AML-193 (cell line): ENCODE data around the gene VPS16.
"Not testable (repeated sequence)": the region's sequence is repeated elsewhere in the genome, so short reads cannot be mapped to it uniquely, and the experiment has no call there.

Experiments
- DNase-seq, 2 experiments: peaks; one replicate each; lab custom pipeline; 2025; lab: John Stamatoyannopoulos, UW

VPS16 gene

GRCh38 chr20:2807019-2807418 lies 33.5 kb upstream of the VPS16 start:
- DNase-seq = no peak

DNA sequence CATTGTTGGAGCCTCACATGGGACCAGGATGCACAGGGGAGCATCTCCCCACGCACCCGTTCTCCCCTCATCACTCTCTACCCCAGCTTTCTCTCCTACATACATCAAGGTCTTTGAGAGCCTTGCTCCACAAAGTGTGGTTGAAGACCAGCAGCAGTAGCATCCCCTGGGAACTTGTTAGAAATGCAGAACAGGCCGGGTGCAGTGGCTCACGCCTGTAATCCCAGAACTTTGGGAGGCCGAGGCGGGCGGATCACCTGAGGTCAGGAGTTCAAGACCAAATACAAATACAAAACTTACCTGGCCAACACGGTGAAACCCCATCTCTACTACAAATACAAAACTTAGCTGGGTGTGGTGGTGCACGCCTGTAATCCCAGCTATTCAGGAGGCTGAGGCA lies 32.6 kb upstream of the VPS16 start:
- DNase-seq = not testable (repeated sequence)

DNA sequence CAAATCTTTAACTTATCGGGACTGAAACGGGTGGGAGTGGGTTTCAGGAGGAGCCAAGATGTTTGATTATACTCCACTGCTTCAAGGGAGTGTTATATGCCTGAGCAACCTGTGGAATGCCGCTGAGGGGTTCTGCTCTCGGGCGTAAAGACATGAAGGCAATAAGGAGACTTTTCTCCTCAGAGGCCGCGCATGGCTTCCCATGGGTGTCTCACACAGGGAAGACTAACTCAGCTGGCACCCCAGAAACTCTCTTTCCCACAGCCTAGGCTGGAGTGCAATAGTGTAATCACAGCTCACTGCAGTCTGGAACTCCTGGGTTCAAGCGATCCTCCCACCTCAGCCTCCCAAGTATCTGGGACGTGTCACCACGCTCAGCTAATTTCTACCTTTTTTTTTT lies 30.9 kb upstream of the VPS16 start:
- no peak for DNase-seq

DNA sequence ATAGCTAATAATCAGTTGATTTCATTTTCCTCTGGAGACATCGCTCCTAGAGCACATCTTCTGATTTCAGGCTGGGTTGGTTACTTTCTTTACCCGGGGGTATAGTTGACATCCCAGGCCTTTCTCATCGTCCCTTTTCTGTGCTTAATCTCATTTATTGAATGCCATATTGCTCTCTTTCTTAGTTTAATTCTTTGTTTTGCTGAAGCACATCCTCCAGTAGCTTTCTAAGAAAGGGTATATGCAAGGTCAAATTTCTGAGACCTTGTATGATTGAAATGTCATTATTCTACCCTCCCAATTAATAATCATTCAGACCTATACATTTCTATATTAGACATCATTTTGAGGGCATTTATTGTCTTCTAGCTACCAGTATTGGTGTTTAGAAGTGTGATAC lies 28.4 kb upstream of the VPS16 start:
- no peak for DNase-seq

GRCh38 chr20:2814076-2814475 lies 26.5 kb upstream of the VPS16 start:
- DNase-seq = no peak

GRCh38 chr20:2814587-2815051 lies 25.9 kb upstream of the VPS16 start, which contains the start of gene C20orf141:
Gene C20orf141, plus strand, starts transcription at chr20:2814987. Its CDS starts 198 bp downstream, at chr20:2815185.
- DNase-seq = peak; percentile 8 to 38

- no peak for DNase-seq
Observed at GRCh38 chr20:2815242-2815900, 25.2 kb upstream of the VPS16 start.

DNA sequence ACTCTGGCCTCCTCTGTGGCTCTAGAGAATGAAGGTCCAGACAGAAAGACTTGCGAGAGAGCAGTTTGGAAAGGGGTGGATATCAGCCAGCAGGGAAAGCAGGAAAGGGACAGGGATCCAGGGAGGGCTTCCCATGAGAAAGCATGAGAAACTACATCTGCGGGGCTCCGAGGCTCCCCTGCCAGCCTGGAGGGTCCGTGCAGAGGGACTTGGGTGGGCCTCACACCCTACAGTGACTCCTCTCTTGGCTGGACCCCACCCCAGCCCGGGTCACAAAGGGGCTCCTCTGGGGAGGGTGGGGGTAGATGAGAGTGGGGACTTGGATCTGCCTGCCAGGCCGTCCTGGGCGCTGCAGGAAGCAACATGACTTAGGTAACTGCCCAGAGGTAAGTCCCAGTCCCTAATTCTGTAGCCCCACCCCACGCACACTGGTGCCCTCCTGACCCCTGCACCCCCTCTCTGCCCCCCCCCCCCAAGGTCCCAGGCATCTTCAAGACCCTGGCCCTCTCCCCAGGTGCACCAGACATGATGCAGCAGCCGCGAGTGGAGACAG lies 24.4 kb upstream of the VPS16 start, which contains the start of gene TMEM239:
TMEM239 (plus strand) TSS at position 335 of the 553 bp plus-strand sequence; CDS start at position 526, 191 bp downstream.
- DNase-seq = no peak

- DNase-seq = no peak
Observed at GRCh38 chr20:2816583-2817340, 23.8 kb upstream of the VPS16 start.

DNA sequence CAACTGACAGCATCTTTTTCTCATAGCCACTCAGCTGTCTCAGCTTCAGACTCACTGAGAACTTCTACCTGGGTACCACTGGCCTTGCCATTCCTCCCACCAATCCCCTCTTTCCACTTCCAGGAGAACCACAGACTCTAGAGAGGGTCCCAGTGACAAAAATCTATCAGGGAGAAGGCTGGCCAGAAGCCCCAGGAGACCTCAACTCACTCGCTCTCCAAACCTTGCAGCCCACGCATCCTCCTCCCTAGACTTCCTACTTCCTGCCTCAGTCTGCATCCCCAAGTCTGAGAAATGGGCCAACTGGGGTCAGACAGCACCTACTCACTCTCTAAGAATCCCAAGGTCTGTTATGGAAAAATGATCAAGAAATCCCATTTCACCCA lies 23.2 kb upstream of the VPS16 start:
- DNase-seq = no peak

- DNase-seq = no peak
Observed at GRCh38 chr20:2817891-2818595, 22.5 kb upstream of the VPS16 start.

DNA sequence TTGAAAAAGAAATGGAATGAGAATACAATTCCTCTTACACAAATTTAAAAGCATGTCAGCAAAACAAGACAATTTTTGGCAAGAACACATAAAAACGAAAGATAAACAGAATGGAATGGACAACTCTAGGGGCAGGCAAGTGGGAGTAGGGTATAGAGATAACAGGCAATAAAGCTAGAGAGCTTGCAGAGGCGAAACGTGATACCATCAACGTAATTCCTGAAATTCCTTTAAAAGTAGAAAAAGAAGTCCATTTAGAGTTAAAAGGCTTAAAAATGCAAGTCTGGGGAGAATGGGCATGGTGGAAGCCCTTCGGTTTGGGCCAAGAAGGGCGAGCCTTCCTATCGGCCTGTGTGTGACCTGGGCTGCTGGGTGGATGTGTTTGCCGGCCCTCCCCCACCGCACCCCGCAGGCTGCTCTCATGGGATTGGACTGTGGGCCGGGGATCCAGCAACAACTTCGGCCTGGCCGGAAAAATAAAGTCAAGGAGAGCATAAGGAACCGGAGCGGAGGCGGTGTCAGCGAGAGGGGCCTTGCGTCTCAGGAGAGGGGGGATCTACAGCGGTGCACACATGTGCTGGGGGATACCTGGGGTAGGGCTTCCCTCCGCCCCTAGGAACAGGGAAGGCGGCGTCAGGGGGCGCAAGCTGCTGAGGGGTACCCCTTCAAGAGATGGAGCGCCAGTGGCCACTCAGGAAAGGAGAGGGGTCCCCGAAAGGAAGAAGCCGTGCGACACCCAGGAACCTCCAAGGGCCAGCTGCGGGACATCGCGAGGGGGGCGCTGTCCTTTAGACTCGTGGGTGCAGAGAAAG lies 20.3 kb upstream of the VPS16 start:
- DNase-seq = no peak

DNA sequence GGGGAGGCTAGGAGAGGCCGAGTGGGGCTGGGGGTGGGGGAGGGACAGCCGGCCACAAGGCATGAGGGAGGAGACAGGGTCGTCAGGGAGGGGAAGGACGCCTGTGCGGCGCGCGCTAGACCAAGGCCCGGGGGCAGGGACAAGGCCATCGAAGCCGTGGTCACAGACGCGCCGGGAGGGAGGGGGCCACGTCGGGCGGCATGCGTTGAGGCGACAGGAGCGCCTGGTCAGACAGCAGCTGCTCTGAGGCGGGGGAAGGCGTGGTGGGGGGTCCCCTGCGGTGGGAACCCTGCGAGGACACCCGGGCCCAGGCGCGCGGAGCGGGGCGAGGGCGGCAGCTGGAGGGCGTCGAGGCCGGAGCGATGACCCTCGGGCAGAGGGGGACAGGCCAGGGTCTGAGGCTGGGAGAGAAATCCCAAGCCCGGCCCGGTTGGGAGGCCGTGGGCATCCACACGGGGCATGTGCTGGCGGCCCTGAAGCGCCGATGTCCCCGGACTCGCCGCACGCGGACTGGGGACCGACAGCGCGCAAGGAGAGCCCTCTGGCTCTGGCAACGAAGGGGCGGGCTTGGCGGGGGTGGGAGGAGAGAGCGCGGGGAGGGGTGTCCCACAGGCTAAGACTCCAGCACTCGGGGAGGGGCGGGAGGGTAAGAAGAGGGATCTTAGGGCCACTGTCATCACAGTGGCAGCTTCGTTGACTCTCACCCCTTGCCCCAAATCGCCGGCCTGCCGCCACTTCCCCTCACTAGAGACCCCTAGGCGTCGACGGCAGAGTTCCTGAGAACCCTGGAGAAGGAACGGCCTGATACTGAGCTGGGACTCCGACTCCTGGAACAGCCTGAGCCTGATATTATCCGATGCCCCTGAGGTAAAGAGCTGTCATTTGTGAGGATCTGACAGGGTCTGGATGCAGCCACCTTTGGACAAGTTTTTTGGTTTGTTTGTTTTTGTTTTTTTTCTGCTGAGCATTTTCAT lies 19.4 kb upstream of the VPS16 start:
- no peak for DNase-seq

DNA sequence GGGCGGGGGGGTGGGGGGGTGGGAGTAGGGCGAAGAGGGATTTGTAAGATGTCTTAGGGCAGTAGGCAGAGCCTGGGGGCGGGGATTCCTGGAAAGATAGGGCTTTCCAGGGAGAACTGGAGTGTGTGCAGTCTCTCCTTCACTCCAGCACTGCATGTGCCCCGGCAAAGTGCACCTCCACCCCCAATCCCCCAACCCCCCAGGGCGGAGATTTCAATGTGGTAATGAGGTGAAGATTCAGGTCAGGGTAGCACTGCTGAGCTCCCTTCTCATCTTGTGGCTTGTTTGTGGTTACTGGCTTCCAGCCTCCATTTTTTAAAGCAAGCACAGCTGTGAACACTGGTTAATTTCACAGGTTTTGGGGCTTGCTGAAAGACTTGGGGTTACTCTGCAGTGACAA lies 18.5 kb upstream of the VPS16 start:
- no peak for DNase-seq

DNA sequence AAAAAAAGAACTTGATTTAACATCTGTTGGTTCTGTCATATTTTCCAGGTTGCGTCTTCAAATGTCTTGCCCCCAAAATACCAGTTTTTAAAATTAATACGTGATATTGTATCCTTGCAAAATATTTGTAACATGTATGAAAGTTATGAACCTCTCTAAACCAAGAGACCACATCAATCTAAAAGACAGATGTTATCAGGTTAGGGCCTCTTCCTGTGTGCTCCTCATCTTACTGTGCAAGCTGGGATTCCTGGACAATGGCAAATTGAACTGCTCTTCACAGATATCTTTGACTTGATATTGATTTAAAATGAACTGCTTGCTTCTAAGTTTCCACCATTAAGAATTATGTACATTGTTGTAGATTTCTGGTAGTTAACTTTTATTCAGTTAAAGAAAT lies 14.8 kb upstream of the VPS16 start:
- no peak for DNase-seq

DNA sequence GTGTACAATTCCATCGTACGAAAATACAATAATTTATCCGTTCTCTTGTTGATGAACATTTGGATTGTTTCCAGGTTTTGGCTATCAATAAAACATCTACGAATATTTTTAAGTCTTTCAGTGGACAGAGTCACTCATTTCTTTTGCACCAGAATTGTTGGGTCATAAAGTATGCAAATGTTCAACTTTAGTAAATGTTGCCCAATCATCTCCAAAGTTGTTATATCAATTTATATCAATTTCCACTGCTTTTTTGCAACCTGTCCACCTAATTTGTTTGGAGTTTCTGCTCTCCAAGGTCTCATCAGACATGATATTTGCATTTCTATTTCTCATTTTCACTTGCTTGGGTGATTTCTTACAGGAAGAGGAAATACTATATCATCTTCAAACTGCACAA lies 13.9 kb upstream of the VPS16 start:
- DNase-seq = no peak

DNA sequence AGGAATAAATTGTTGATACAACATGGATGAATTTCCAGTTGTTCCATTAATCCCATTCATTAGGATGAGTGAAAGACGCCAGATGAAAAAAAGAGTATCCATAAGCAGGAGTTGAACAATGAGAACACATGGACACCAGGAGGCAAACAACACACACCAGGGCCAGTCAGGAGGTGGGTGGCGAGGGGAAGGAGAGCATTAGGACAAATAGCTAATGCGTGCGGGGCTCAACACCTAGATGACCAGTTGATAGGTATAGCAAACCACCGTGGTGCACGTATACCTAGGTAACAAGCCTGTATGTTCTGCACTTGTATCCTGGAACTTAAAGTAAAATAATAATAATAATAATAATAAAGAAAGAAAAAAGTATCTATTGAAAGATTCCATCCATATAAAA lies 11.2 kb upstream of the VPS16 start:
- no peak for DNase-seq

DNA sequence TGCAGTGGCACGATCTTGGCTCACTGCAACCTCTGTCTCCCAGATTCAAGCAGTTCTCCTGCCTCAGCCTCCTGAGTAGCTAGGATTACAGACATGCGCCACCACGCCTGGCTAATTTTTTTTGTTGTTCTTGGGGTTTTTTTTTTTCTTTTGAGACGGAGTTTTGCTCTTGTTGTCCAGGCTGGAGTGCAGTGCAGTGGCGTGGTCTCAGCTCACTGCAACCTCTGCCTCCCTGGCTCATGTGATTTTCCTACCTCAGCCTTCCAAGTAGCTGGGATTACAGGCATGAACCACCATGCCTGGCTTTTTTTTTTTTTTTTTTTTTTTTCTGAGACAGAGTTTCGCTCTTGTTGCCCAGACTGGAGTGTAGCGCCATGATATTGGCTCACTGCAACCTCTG lies 9.3 kb upstream of the VPS16 start:
- DNase-seq = not testable (repeated sequence)

DNA sequence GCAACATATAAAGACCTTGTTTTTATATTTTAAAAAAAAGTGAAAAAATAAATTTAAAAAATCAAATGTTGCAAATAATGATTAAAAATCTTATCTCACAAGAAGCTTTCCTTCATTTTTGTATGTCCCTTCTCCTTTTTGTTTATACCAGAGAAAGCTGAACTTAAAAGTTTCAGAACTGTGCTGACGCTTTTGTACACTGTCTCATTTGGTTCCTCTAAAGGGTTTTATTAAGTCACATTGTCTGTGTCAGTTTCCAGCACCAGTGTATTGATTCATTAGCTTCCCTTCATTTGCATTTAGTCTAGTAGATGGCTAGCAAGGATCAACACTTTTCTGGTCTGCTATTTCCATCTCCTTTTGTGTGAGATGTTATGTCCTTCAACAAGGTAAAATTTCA lies 6.8 kb upstream of the VPS16 start:
- no peak for DNase-seq

- DNase-seq = no peak
Observed at GRCh38 chr20:2834401-2835110, 6.0 kb upstream of the VPS16 start.
